Esophagus muscularis mucosa (tissue), 4 donors: ENCODE measurements around the gene MSI2. TPM values are rescaled to one million over a fixed set of nuclear protein-coding genes. Genes with fewer than 3 reads are reported as not detected.

ENCODE experiments used
- DNase-seq: peaks from one replicate; pipeline ENCODE4 v3.0.0-alpha.2; 2017; ENCODE audit errors: extremely low spot score
- H3K27ac ChIP-seq, 4 donors: fragments of 200-600 bp; sonication (generic); replicated peaks in 1 of 4; 1 replicate in 3 of 4; 2 replicates in 1 of 4; pipeline ENCODE4 v1.5.1; 2016 to 2019; ENCODE audit warnings: mild to moderate bottlenecking in 1 of 4
- H3K27me3 ChIP-seq, 4 donors: fragments of 200-600 bp; sonication (generic); one replicate each; pipeline versions ENCODE4 v1.5.1 to v1.6.0; 2016 to 2019
- H3K36me3 ChIP-seq, 4 donors: fragments of 200-600 bp; sonication (generic); one replicate each; pipeline ENCODE4 v1.5.1; 2016 to 2019
- H3K4me1 ChIP-seq, 4 donors: fragments of 200-600 bp; sonication (generic); one replicate each; pipeline ENCODE4 v1.5.1; 2016 to 2019
- H3K4me3 ChIP-seq, 4 donors: fragments of 200-600 bp; sonication (generic); 1 replicate in 2 of 4; 2 replicates in 2 of 4; pipeline ENCODE4 v1.5.1; 2016 to 2019; ENCODE audit warnings: mild to moderate bottlenecking in 4 of 4, moderate library complexity in 1 of 4
- H3K9me3 ChIP-seq, 4 donors: fragments of 200-600 bp; sonication (generic); 1 replicate in 3 of 4; 2 replicates in 1 of 4; pipeline ENCODE4 v1.5.1; 2016 to 2019
- CTCF ChIP-seq, 3 experiments: fragments of 200-600 bp in 2 of 3; fragments of 450-650 bp in 1 of 3; sonication (generic) in 2 of 3; IDR thresholded peaks; one replicate each; pipeline ENCODE4 v1.5.1; 2017 to 2019; ENCODE audit warnings: antibody characterized with exemption in 3 of 3, mild to moderate bottlenecking in 2 of 3, moderate library complexity in 1 of 3
- EP300 ChIP-seq: sonication (generic); formaldehyde crosslinking; IDR thresholded peaks from one replicate; pipeline ENCODE4 v1.6.1; 2017; ENCODE audit warnings: antibody characterized with exemption
- POLR2A ChIP-seq: fragments of 450-650 bp; IDR thresholded peaks from one replicate; pipeline ENCODE4 v1.6.1; 2017; ENCODE audit warnings: antibody characterized with exemption, moderate library complexity, mild to moderate bottlenecking, low read depth
- POLR2AphosphoS5 ChIP-seq, 2 donors: sonication (generic); formaldehyde crosslinking; IDR thresholded peaks; one replicate each; pipeline ENCODE4 v1.6.1; 2017; ENCODE audit warnings: antibody characterized with exemption in 2 of 2
- WGBS: methylation state at CpG from one replicate; pipeline ENCODE4 v1.1.5; 2018; 5-methylcytosine and 5-hydroxymethylcytosine counted together
- intact Hi-C: fragments of 100-400 bp; cut with DNase I; formaldehyde crosslinking; loops from one replicate; pipeline ENCODE4 v1.15.1; 2023
- total RNA-seq, 4 donors: library from RNA; depleted of rRNA; stranded (reverse); fragments of >200 nt; gene quantifications; one replicate each; pipeline versions ENCODE4 v1.1.0 to v1.2.1, GENCODE V29; 2016

The MSI2 gene
- total RNA-seq, 4 donors from 2014 or later = 28.8 to 39.0 (median 29.6) TPM

DNA sequence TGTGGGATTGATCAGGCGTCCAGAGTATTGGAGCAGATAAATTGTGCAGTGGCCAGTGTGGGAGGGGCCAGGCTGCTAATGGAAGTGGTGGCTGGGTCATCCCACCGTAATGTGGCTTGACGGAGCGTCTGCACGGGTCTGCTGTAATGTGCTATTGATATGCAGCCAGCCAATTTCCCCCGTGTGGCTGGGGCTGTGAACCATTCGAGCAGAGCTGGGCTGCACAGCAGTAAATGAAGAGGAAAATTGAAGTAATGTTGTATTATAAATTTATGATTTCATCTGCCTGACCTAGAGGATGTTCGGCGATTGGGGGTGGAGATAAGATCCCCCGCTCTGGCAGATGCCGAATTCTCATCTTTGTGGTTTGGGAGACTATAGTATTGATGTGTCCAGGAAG lies 367.3 kb downstream of the MSI2 start:
- H3K36me3 ChIP-seq = peaks cover 0 to 16% (median 8%) of the 10 kb centered on the region in 4 donors
- 89% methylated on average over 11 of the region's 11 CpGs for WGBS
- no peak for DNase-seq
- H3K27ac ChIP-seq = peak overlapping the region in 1 of 4 donors; percentile 34
- intact Hi-C loops = no loop called here
- no peak overlapping the region for H3K4me3 ChIP-seq
- H3K9me3 ChIP-seq = no peaks in the 10 kb centered on the region
- TF ChIP-seq POLR2A = no peak
- TF ChIP-seq EP300 = no peak
- no peak for TF ChIP-seq CTCF (IDR thresholded peaks at IDR 0.05)
- TF ChIP-seq POLR2AphosphoS5 (IDR thresholded peaks at IDR 0.05) = no peak
- H3K27me3 ChIP-seq = no peaks in the 10 kb centered on the region
- H3K4me1 ChIP-seq = peaks cover 16 to 38% (median 25%) of the 10 kb centered on the region in 4 donors

DNA sequence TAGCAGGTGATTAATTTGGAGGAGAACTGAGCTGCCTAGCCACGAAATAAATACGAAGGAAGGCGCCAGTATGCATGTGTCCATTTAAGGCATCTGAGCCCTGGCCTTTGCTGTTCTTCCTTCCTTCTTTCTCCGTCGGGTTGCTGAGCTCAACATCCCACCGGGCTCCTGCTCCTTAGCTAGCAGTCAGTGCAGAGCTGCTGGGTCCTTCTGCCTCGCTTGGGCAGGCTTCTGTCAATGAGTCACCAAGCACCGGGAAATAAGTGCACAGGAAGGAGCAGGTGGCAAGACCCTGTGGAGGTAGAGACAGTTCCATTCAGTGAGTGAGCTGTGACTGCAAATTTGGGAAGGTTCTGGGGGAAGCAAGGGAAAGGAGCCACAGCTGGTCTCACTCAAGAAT lies 368.1 kb downstream of the MSI2 start:
- peaks cover 0 to 23% (median 7%) of the 10 kb centered on the region in 4 donors for H3K36me3 ChIP-seq
- TF ChIP-seq EP300 (no peak), CTCF (IDR thresholded peaks at IDR 0.05) (no peak), POLR2AphosphoS5 (IDR thresholded peaks at IDR 0.05) (no peak), POLR2A (no peak)
- no peak overlapping the region for H3K4me3 ChIP-seq
- H3K4me1 ChIP-seq = peaks cover 16 to 38% (median 25%) of the 10 kb centered on the region in 4 donors
- no peak for DNase-seq
- no peaks in the 10 kb centered on the region for H3K9me3 ChIP-seq
- H3K27me3 ChIP-seq = no peaks in the 10 kb centered on the region
- intact Hi-C loops = no loop called here
- H3K27ac ChIP-seq = no peak overlapping the region
- 76% methylated on average over 6 of the region's 8 CpGs for WGBS

- intact Hi-C loops = no loop called here
- TF ChIP-seq CTCF (IDR thresholded peaks at IDR 0.05) (no peak), EP300 (no peak), POLR2AphosphoS5 (IDR thresholded peaks at IDR 0.05) (no peak), POLR2A (no peak)
- H3K36me3 ChIP-seq = peaks cover 0 to 30% (median 13%) of the 10 kb centered on the region in 4 donors
- H3K27me3 ChIP-seq = no peaks in the 10 kb centered on the region
- no peak for DNase-seq
- H3K4me1 ChIP-seq = peaks cover 16 to 38% (median 25%) of the 10 kb centered on the region in 4 donors
- 79% methylated on average over 1 of the region's 1 CpG for WGBS
- no peak overlapping the region for H3K27ac ChIP-seq
- no peak overlapping the region for H3K4me3 ChIP-seq
- H3K9me3 ChIP-seq = no peaks in the 10 kb centered on the region
Observed at GRCh38 chr17:57625511-57625910, 369.2 kb downstream of the MSI2 start.

DNA sequence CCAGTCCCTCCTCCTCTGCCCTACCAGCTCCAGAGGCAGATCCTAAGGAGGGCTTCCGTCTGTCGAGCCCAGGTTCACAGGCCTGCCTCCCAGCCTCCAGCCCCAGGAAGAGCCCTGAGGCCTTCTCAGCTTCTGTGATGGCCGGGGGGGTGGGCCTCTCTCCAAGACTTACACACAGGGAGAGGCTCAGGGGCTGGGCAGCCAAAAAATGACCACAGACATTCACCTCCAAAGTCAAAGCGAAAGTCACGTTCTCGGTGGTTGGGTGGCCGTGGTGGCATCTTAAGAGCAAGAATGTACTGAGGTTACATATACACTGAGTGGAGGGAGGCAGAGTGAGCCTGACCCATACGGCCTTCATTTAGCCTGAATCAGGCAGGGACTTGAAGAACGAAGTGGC lies 369.6 kb downstream of the MSI2 start:
- Histone ChIP-seq H3K4me3 (no peak overlapping the region), H3K27me3 (no peaks in the 10 kb centered on the region), H3K9me3 (no peaks in the 10 kb centered on the region), H3K36me3 (peaks cover 0 to 32% (median 14%) of the 10 kb centered on the region in 4 donors), H3K27ac (no peak overlapping the region), H3K4me1 (peaks cover 16 to 38% (median 25%) of the 10 kb centered on the region in 4 donors)
- WGBS = 90% methylated on average over 5 of the region's 9 CpGs
- no peak for TF ChIP-seq POLR2A
- TF ChIP-seq CTCF (IDR thresholded peaks at IDR 0.05) = no peak
- TF ChIP-seq POLR2AphosphoS5 (IDR thresholded peaks at IDR 0.05) = no peak
- TF ChIP-seq EP300 = no peak
- no peak for DNase-seq
- intact Hi-C loops = no loop called here
